Effector memory CD8-positive, alpha-beta T cell (primary cell): ENCODE measurements around the gene CACNA2D4.

ENCODE experiments used
- ATAC-seq: fragments of 150-1000 bp; cut with Tn5 transposase; replicated peaks from 2 replicates; pipeline ENCODE4 v1.10.0; 2021; ENCODE audit warnings: mild to moderate bottlenecking, moderate library complexity
- DNase-seq, 3 experiments: peaks; one replicate each; pipeline ENCODE4 v3.0.0; 2021
- H3K27ac Mint-ChIP-seq, 2 donors: one replicate each; pipeline ENCODE4 v1.8.0; 2022; ENCODE audit warnings: mild to moderate bottlenecking in 2 of 2, mixed read lengths in 2 of 2, moderate library complexity in 2 of 2
- H3K27me3 Mint-ChIP-seq, 2 donors: one replicate each; pipeline ENCODE4 v1.8.0; 2022; ENCODE audit warnings: mixed read lengths in 2 of 2
- H3K36me3 Mint-ChIP-seq: one replicate; pipeline ENCODE4 v1.8.0; 2022; ENCODE audit warnings: mild to moderate bottlenecking, moderate library complexity, mixed read lengths; ENCODE audit not compliant: insufficient read depth
- H3K4me1 Mint-ChIP-seq, 2 donors: one replicate each; pipeline ENCODE4 v1.8.0; 2022; ENCODE audit warnings: low read depth in 2 of 2, mixed read lengths in 2 of 2
- H3K4me3 Mint-ChIP-seq, 2 donors: one replicate each; pipeline ENCODE4 v1.8.0; 2022; ENCODE audit warnings: mild to moderate bottlenecking in 2 of 2, mixed read lengths in 2 of 2, moderate library complexity in 2 of 2
- H3K9me3 Mint-ChIP-seq, 2 donors: one replicate each; pipeline ENCODE4 v1.8.0; 2022; ENCODE audit warnings: mixed read lengths in 2 of 2

Gene CACNA2D4

GRCh38 chr12:1885082-1885596, 33.3 kb downstream of the CACNA2D4 start:
- DNase-seq (no peak), ATAC-seq (no peak)
- Mint-ChIP-seq H3K4me1 (peaks cover 0 to 2% of the 10 kb centered on the region in 2 donors), H3K9me3 (no peaks in the 10 kb centered on the region), H3K27ac (no peak overlapping the region), H3K4me3 (no peak overlapping the region), H3K36me3 (no peaks in the 10 kb centered on the region), H3K27me3 (peaks cover 49 to 74% of the 10 kb centered on the region in 2 donors)

GRCh38 chr12:1884651-1885050, 33.8 kb downstream of the CACNA2D4 start:
- Mint-ChIP-seq H3K4me1 (peaks cover 0 to 2% of the 10 kb centered on the region in 2 donors), H3K36me3 (no peaks in the 10 kb centered on the region), H3K4me3 (no peak overlapping the region), H3K27ac (no peak overlapping the region), H3K9me3 (no peaks in the 10 kb centered on the region), H3K27me3 (peaks cover 49 to 74% of the 10 kb centered on the region in 2 donors)
- ATAC-seq: no peak
- no peak for DNase-seq

GRCh38 chr12:1883513-1883912, 34.9 kb downstream of the CACNA2D4 start:
- H3K27ac Mint-ChIP-seq: no peak overlapping the region
- ATAC-seq (no peak), DNase-seq (no peak)
- no peaks in the 10 kb centered on the region for H3K9me3 Mint-ChIP-seq
- peaks cover 0 to 2% of the 10 kb centered on the region in 2 donors for H3K4me1 Mint-ChIP-seq
- no peaks in the 10 kb centered on the region for H3K36me3 Mint-ChIP-seq
- H3K4me3 Mint-ChIP-seq: no peak overlapping the region
- peaks cover 39 to 66% of the 10 kb centered on the region in 2 donors for H3K27me3 Mint-ChIP-seq

- no peak overlapping the region for H3K27ac Mint-ChIP-seq
- peaks cover 35 to 66% of the 10 kb centered on the region in 2 donors for H3K27me3 Mint-ChIP-seq
- no peak overlapping the region for H3K4me3 Mint-ChIP-seq
These were observed 35.5 kb downstream of the CACNA2D4 start for GRCh38 chr12:1882850-1883470.

GRCh38 chr12:1882405-1882804, 36.0 kb downstream of the CACNA2D4 start:
- no peaks in the 10 kb centered on the region for H3K36me3 Mint-ChIP-seq
- ATAC-seq (no peak), DNase-seq (no peak)
- H3K27me3 Mint-ChIP-seq: peaks cover 34 to 66% of the 10 kb centered on the region in 2 donors
- no peak overlapping the region for H3K4me3 Mint-ChIP-seq
- no peak overlapping the region for H3K27ac Mint-ChIP-seq
- H3K9me3 Mint-ChIP-seq: no peaks in the 10 kb centered on the region
- H3K4me1 Mint-ChIP-seq: peaks cover 0 to 2% of the 10 kb centered on the region in 2 donors

More at GRCh38 chr12:1882850-1883470, 35.5 kb downstream of the CACNA2D4 start:
- no peaks in the 10 kb centered on the region for H3K9me3 Mint-ChIP-seq
- DNase-seq: no peak
- ATAC-seq: no peak
- no peaks in the 10 kb centered on the region for H3K36me3 Mint-ChIP-seq
- H3K4me1 Mint-ChIP-seq: peaks cover 0 to 2% of the 10 kb centered on the region in 2 donors

GRCh38 chr12:1881936-1882335, 36.5 kb downstream of the CACNA2D4 start:
- H3K9me3 Mint-ChIP-seq: no peaks in the 10 kb centered on the region
- peaks cover 34 to 66% of the 10 kb centered on the region in 2 donors for H3K27me3 Mint-ChIP-seq
- no peak overlapping the region for H3K4me3 Mint-ChIP-seq
- peaks cover 0 to 2% of the 10 kb centered on the region in 2 donors for H3K4me1 Mint-ChIP-seq
- no peak for DNase-seq
- H3K27ac Mint-ChIP-seq: no peak overlapping the region
- H3K36me3 Mint-ChIP-seq: no peaks in the 10 kb centered on the region
- ATAC-seq: no peak

- no peaks in the 10 kb centered on the region for H3K9me3 Mint-ChIP-seq
- peaks cover 0 to 2% of the 10 kb centered on the region in 2 donors for H3K4me1 Mint-ChIP-seq
- no peaks in the 10 kb centered on the region for H3K36me3 Mint-ChIP-seq
- H3K27me3 Mint-ChIP-seq: peaks cover 34 to 66% of the 10 kb centered on the region in 2 donors
- no peak overlapping the region for H3K4me3 Mint-ChIP-seq
- no peak overlapping the region for H3K27ac Mint-ChIP-seq
- DNase-seq (no peak), ATAC-seq (no peak)
These were observed 37.2 kb downstream of the CACNA2D4 start for GRCh38 chr12:1881301-1881700.

- no peak for DNase-seq
- no peaks in the 10 kb centered on the region for H3K9me3 Mint-ChIP-seq
- peaks cover 34 to 66% of the 10 kb centered on the region in 2 donors for H3K27me3 Mint-ChIP-seq
- H3K36me3 Mint-ChIP-seq: no peaks in the 10 kb centered on the region
- no peak overlapping the region for H3K4me3 Mint-ChIP-seq
- peaks cover 0 to 2% of the 10 kb centered on the region in 2 donors for H3K4me1 Mint-ChIP-seq
- no peak for ATAC-seq
- H3K27ac Mint-ChIP-seq: no peak overlapping the region
These were observed 37.6 kb downstream of the CACNA2D4 start for GRCh38 chr12:1880876-1881275.

GRCh38 chr12:1880153-1880845, 38.2 kb downstream of the CACNA2D4 start:
- H3K4me1 Mint-ChIP-seq: peaks cover 0 to 2% of the 10 kb centered on the region in 2 donors
- H3K9me3 Mint-ChIP-seq: no peaks in the 10 kb centered on the region
- H3K27me3 Mint-ChIP-seq: peaks cover 36 to 68% of the 10 kb centered on the region in 2 donors
- no peak for ATAC-seq
- no peak overlapping the region for H3K4me3 Mint-ChIP-seq
- no peak for DNase-seq
- H3K27ac Mint-ChIP-seq: no peak overlapping the region
- no peaks in the 10 kb centered on the region for H3K36me3 Mint-ChIP-seq

- Mint-ChIP-seq H3K27me3 (peaks cover 38 to 73% of the 10 kb centered on the region in 2 donors), H3K27ac (no peak overlapping the region), H3K4me1 (peaks cover 0 to 2% of the 10 kb centered on the region in 2 donors), H3K4me3 (no peak overlapping the region), H3K36me3 (no peaks in the 10 kb centered on the region), H3K9me3 (no peaks in the 10 kb centered on the region)
- ATAC-seq: no peak
- DNase-seq: no peak
These were observed 38.8 kb downstream of the CACNA2D4 start for GRCh38 chr12:1879633-1880032.

GRCh38 chr12:1878695-1879094, 39.8 kb downstream of the CACNA2D4 start:
- H3K4me3 Mint-ChIP-seq: no peak overlapping the region
- no peaks in the 10 kb centered on the region for H3K36me3 Mint-ChIP-seq
- peaks cover 36 to 77% of the 10 kb centered on the region in 2 donors for H3K27me3 Mint-ChIP-seq
- H3K4me1 Mint-ChIP-seq: peaks cover 0 to 2% of the 10 kb centered on the region in 2 donors
- H3K27ac Mint-ChIP-seq: no peak overlapping the region
- H3K9me3 Mint-ChIP-seq: no peaks in the 10 kb centered on the region
- DNase-seq (no peak), ATAC-seq (no peak)

- ATAC-seq: no peak
- no peaks in the 10 kb centered on the region for H3K4me1 Mint-ChIP-seq
- no peak overlapping the region for H3K27ac Mint-ChIP-seq
- no peaks in the 10 kb centered on the region for H3K36me3 Mint-ChIP-seq
- H3K9me3 Mint-ChIP-seq: no peaks in the 10 kb centered on the region
- H3K27me3 Mint-ChIP-seq: peaks cover 31 to 72% of the 10 kb centered on the region in 2 donors
- DNase-seq: no peak
- H3K4me3 Mint-ChIP-seq: no peak overlapping the region
These were observed 40.2 kb downstream of the CACNA2D4 start for GRCh38 chr12:1878214-1878613.

- no peaks in the 10 kb centered on the region for H3K9me3 Mint-ChIP-seq
- no peaks in the 10 kb centered on the region for H3K4me1 Mint-ChIP-seq
- no peak overlapping the region for H3K4me3 Mint-ChIP-seq
- no peak overlapping the region for H3K27ac Mint-ChIP-seq
- DNase-seq (no peak), ATAC-seq (no peak)
- H3K27me3 Mint-ChIP-seq: peaks cover 29 to 69% of the 10 kb centered on the region in 2 donors
- no peaks in the 10 kb centered on the region for H3K36me3 Mint-ChIP-seq
These were observed 41.1 kb downstream of the CACNA2D4 start for GRCh38 chr12:1877169-1877878.
